Common myeloid progenitor, CD34-positive (primary cell): ENCODE data around the gene FAM240A.

Source experiments
- CTCF ChIA-PET: fragments of 350-600 bp; sonication (Branson Sonifier 250); formaldehyde crosslinking; loops from one replicate; lab custom pipeline; 2021; ENCODE audit warnings: antibody characterized with exemption; lab: Charles Lee
- POLR2A ChIA-PET: fragments of 350-600 bp; sonication (Branson Sonifier 250); formaldehyde crosslinking; loops from one replicate; lab custom pipeline; 2021; ENCODE audit warnings: antibody characterized with exemption; lab: Charles Lee
- DNase-seq, 3 donors: peaks; one replicate each; pipeline versions ENCODE4 v3.0.0 to v3.0.0-alpha.2; 2013
- H3K27ac ChIP-seq, 2 experiments: 1 replicate in 1 of 2; 2 replicates in 1 of 2; pipeline ENCODE4 v1.7.0; 2013; ENCODE audit warnings: inconsistent platforms in 2 of 2, low read length in 2 of 2, mild to moderate bottlenecking in 2 of 2, low read depth in 1 of 2, moderate library complexity in 1 of 2; ENCODE audit not compliant: severe bottlenecking in 2 of 2, insufficient read depth in 1 of 2, poor library complexity in 1 of 2
- H3K27me3 ChIP-seq, 5 experiments: replicated peaks in 2 of 5; 1 replicate in 3 of 5; 2 replicates in 2 of 5; pipeline versions ENCODE4 v1.6.1 to v1.7.0; 2013; ENCODE audit warnings: low read length in 4 of 5, mild to moderate bottlenecking in 2 of 5, moderate library complexity in 2 of 5, inconsistent platforms in 1 of 5; ENCODE audit not compliant: insufficient read depth in 5 of 5, control insufficient read depth in 4 of 5
- H3K36me3 ChIP-seq, 4 experiments: 1 replicate in 2 of 4; 2 replicates in 2 of 4; pipeline versions ENCODE4 v1.6.1 to v1.7.0; 2013; ENCODE audit warnings: low read length in 3 of 4, control low read depth in 1 of 4, mild to moderate bottlenecking in 1 of 4; ENCODE audit not compliant: control insufficient read depth in 4 of 4, insufficient read depth in 4 of 4
- H3K4me1 ChIP-seq, 4 experiments: 1 replicate in 3 of 4; 2 replicates in 1 of 4; pipeline versions ENCODE4 v1.6.1 to v1.7.1; 2013; ENCODE audit warnings: low read length in 3 of 4, mild to moderate bottlenecking in 3 of 4, control low read depth in 1 of 4, inconsistent platforms in 1 of 4, moderate library complexity in 1 of 4; ENCODE audit not compliant: control insufficient read depth in 4 of 4, insufficient read depth in 4 of 4; ENCODE audit errors: control extremely low read depth in 1 of 4
- H3K4me3 ChIP-seq, 7 experiments: 1 replicate in 4 of 7; 2 replicates in 3 of 7; pipeline versions ENCODE4 v1.5.1 to v1.7.0; 2013; ENCODE audit warnings: mild to moderate bottlenecking in 7 of 7, low read length in 6 of 7, moderate library complexity in 6 of 7, inconsistent platforms in 2 of 7, low read depth in 2 of 7, control low read depth in 1 of 7; ENCODE audit not compliant: insufficient read depth in 4 of 7, control insufficient read depth in 1 of 7; ENCODE audit errors: extremely low read depth in 1 of 7
- H3K9me3 ChIP-seq, 5 experiments: 1 replicate in 4 of 5; 2 replicates in 1 of 5; pipeline versions ENCODE4 v1.6.1 to v1.7.1; 2013; ENCODE audit warnings: low read length in 4 of 5, mild to moderate bottlenecking in 2 of 5, inconsistent platforms in 1 of 5, low read depth in 1 of 5, moderate library complexity in 1 of 5; ENCODE audit not compliant: control insufficient read depth in 4 of 5, insufficient read depth in 2 of 5; ENCODE audit errors: control extremely low read depth in 1 of 5
- WGBS: methylation state at CpG from one replicate; pipeline ENCODE4 v1.1.5; 2013; ENCODE audit not compliant: insufficient coverage; 5-methylcytosine and 5-hydroxymethylcytosine counted together

Gene FAM240A

GRCh38 chr3:46624975-46625490, 12.7 kb downstream of the FAM240A start:
- no peak for DNase-seq
- Histone ChIP-seq H3K9me3 (no peaks in the 10 kb centered on the region), H3K27me3 (no peaks in the 10 kb centered on the region), H3K4me3 (no peak overlapping the region), H3K36me3 (no peaks in the 10 kb centered on the region), H3K27ac (no peak overlapping the region), H3K4me1 (peaks cover 0 to 11% (median 9%) of the 10 kb centered on the region in 4 experiments)
- POLR2A ChIA-PET = interaction anchor here (1.0 kb wide), 1 partner anchor 39 kb away, joined by 3 read pairs; no protein-coding TSS in a partner anchor
- CTCF ChIA-PET = interaction anchor here (9.3 kb wide), 1 partner anchor 137 kb away, joined by 81 read pairs; no protein-coding TSS in a partner anchor
- WGBS = 100% methylated on average over 3 of the region's 3 CpGs

GRCh38 chr3:46626039-46626438, 13.7 kb downstream of the FAM240A start:
- ChIA-PET CTCF (interaction anchor here (1.6 to 9.3 kb wide), 2 partner anchors 12 to 138 kb away, joined by 4 to 81 read pairs; no protein-coding TSS in a partner anchor), POLR2A (interaction anchor here (1.0 kb wide), 1 partner anchor 40 kb away, joined by 3 read pairs; no protein-coding TSS in a partner anchor)
- H3K4me3 ChIP-seq = no peak overlapping the region
- H3K27ac ChIP-seq = no peak overlapping the region
- 100% methylated on average over 3 of the region's 4 CpGs for WGBS
- H3K36me3 ChIP-seq = no peaks in the 10 kb centered on the region
- H3K9me3 ChIP-seq = no peaks in the 10 kb centered on the region
- DNase-seq = no peak
- peaks cover 0 to 12% (median 9%) of the 10 kb centered on the region in 4 experiments for H3K4me1 ChIP-seq
- no peaks in the 10 kb centered on the region for H3K27me3 ChIP-seq

GRCh38 chr3:46627078-46627477, 14.8 kb downstream of the FAM240A start:
- H3K4me1 ChIP-seq = peaks cover 0 to 12% (median 9%) of the 10 kb centered on the region in 4 experiments
- DNase-seq = no peak
- H3K9me3 ChIP-seq = no peaks in the 10 kb centered on the region
- no peak overlapping the region for H3K4me3 ChIP-seq
- POLR2A ChIA-PET = no interaction called here
- H3K36me3 ChIP-seq = no peaks in the 10 kb centered on the region
- H3K27ac ChIP-seq = no peak overlapping the region
- WGBS = no CpG with 5 or more reads among the region's 1 CpG
- no peaks in the 10 kb centered on the region for H3K27me3 ChIP-seq
- CTCF ChIA-PET = interaction anchor here (0.9 to 9.3 kb wide), 4 partner anchors 12 to 139 kb away, joined by 3 to 81 read pairs (median 4); partner anchors contain the start of gene FAM240A

DNA sequence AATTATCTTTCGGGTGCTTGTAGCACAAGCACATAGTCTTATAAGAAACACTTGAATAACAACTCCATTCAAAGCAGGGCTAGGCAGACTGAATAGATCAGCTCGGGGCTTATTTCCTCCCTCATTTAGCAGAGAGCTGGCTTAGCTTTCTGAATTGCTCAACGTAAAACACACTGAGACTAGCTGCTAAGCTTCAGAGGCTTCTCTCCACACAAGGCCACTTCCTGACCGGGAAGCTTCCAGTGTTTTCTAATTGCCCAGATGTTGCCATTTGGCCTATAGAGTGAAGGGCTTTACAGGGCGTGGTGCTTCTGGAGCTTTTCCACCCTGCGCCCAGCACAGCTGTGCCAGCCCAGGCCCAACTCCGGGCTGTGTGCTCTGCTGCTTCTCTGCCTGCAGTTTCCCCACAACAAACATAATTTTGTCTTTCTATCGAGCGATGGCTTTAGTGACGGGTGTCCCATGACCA, 16.6 kb downstream of the FAM240A start:
- no peak overlapping the region for H3K4me3 ChIP-seq
- peaks cover 0 to 12% (median 9%) of the 10 kb centered on the region in 4 experiments for H3K4me1 ChIP-seq
- DNase-seq = no peak
- no peaks in the 10 kb centered on the region for H3K27me3 ChIP-seq
- WGBS = 95% methylated on average over 10 of the region's 10 CpGs
- H3K36me3 ChIP-seq = no peaks in the 10 kb centered on the region
- CTCF ChIA-PET = interaction anchor here (1.1 to 9.3 kb wide), 9 partner anchors 9 to 141 kb away, joined by 3 to 81 read pairs (median 5); partner anchors contain the start of gene RTP3
- H3K27ac ChIP-seq = no peak overlapping the region
- no peaks in the 10 kb centered on the region for H3K9me3 ChIP-seq
- POLR2A ChIA-PET = no interaction called here

DNA sequence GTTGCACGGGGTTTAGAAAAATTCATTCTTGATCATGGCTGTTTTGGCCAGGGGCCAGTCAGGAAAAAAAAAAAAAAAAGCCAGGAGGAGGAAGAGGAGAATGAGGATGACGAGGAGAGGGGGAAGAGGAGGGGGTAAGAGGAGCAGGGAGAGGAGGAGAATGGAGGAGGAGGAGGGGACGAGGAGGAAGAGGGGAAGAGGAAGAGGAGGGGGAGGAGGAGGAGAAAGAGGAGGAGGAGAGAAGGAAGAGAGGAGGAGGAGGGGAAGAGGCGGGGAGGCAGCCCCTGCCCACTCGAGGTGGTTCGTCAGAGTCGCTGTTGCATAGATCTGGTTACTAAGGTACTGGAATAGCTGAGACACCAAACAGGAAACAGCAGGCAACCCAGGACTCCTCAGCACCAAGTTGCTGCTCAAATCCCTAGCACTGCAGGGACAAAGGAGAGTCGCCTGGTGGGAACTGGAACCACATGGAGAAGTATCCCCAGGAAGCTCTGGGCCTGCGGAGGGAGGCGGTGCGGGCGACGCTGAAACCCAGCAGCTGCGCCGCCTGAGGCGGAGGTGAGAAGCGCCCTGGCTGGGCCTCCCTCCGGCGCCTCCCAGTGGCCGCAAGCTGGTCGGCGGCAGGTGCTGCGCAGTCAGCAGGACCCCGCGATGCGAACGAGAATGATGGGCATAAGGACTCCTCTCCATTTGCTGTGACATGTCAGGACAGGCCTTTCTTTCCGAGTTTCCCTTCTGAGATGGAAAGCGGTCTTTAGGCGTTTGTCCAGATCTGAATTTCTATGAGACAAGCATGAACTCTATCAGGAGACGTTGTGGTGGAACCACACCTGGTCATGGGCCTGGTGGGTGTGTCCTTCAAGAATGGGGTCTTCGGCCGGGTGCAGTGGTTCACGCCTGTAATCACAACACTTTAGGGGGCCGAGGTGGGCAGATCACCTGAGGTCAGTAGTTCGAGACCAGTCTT, 17.5 kb downstream of the FAM240A start:
- CTCF ChIA-PET = interaction anchor here (0.7 to 9.3 kb wide), 16 partner anchors 9 to 213 kb away, joined by 3 to 81 read pairs (median 3); partner anchors contain the start of gene RTP3
- H3K4me3 ChIP-seq = peak overlapping the region in 5 of 7 experiments; percentile 56 to 78 (median 70)
- no peaks in the 10 kb centered on the region for H3K27me3 ChIP-seq
- POLR2A ChIA-PET = interaction anchor here (0.9 kb wide), 1 partner anchor 140 kb away, joined by 3 read pairs; no protein-coding TSS in a partner anchor
- no peaks in the 10 kb centered on the region for H3K36me3 ChIP-seq
- peak; percentile 77 to 86 (median 85) for DNase-seq
- H3K27ac ChIP-seq = peak overlapping the region in 1 of 2 experiments; percentile 44
- WGBS = 13% methylated on average over 31 of the region's 36 CpGs
- H3K4me1 ChIP-seq = peaks cover 0 to 12% (median 9%) of the 10 kb centered on the region in 4 experiments
- no peaks in the 10 kb centered on the region for H3K9me3 ChIP-seq

GRCh38 chr3:46632792-46633191, 20.5 kb downstream of the FAM240A start:
- Histone ChIP-seq H3K4me3 (no peak overlapping the region), H3K4me1 (peaks cover 0 to 12% (median 9%) of the 10 kb centered on the region in 4 experiments), H3K27ac (no peak overlapping the region), H3K36me3 (no peaks in the 10 kb centered on the region), H3K9me3 (no peaks in the 10 kb centered on the region), H3K27me3 (no peaks in the 10 kb centered on the region)
- CTCF ChIA-PET = interaction anchor here (0.8 to 9.3 kb wide), 4 partner anchors 8 to 145 kb away, joined by 3 to 81 read pairs (median 4); no protein-coding TSS in a partner anchor
- no peak for DNase-seq
- POLR2A ChIA-PET = no interaction called here
- 100% methylated on average over 1 of the region's 1 CpG for WGBS
